NCI-H1694 treated with DMSO at 0.1 percent for 48 hours (cell line): ENCODE measurements around the gene CTNNA3.

Experiments used
- DNase-seq: peaks from one replicate; lab custom pipeline; 2025; lab: John Stamatoyannopoulos, UW

The CTNNA3 gene

DNA sequence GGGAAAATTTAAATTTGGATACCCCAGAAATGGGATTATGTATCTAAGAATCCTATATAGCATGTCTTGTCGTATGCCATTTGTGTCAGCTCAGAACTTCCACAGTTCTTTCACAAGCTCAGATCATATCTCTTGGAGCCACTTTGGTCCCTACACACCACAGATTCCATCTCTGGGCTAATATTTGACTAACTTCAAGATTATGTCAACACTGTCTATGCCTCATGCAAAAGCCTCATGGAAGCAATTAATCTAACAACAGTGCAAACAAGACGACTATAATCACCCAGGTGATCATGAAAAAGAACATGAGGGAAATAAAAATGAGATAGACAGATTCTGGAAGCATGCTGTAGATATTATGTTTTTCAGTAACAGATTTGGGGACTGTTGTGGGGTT, 581.0 kb downstream of the CTNNA3 start:
- DNase-seq = no peak

DNA sequence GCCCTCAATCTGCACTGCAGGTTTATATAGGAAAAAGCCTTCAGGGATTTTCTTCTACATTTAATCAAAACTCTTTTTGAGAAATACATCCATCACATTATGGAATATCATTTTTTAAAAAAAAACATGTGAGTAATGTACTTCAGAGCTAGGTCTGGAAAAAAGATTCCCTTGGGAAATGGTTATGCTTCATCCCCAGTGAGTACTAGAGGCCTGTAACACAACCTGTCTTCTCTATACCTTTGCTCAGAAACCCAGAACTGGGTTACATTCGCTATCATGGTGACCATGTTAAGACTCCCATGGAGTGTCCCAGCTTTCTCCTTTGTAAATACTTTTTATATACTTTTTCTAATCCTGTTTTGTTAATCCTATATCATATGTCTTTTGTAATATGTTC, 583.2 kb downstream of the CTNNA3 start:
- DNase-seq = no peak

DNA sequence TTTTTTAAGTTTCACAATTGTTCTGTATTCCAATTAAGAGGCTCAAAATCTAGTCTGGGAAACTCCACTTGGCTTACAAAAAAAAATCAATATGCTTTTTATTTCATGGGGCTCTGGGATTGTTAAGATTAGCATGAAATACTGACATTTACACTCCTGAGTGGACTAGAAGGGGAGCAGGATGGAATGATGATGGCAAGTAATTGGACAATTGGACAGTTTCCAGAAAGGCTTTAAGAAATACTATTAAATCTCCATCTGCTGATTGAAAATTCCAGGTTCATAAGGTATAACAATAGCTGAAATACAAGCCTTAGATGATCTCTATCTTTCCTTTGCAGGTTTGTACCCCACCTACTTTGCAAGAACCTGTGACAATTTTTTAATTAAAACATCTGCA, 585.7 kb downstream of the CTNNA3 start:
- no peak for DNase-seq

GRCh38 chr10:67107670-67108069, 588.3 kb downstream of the CTNNA3 start:
- no peak for DNase-seq

DNA sequence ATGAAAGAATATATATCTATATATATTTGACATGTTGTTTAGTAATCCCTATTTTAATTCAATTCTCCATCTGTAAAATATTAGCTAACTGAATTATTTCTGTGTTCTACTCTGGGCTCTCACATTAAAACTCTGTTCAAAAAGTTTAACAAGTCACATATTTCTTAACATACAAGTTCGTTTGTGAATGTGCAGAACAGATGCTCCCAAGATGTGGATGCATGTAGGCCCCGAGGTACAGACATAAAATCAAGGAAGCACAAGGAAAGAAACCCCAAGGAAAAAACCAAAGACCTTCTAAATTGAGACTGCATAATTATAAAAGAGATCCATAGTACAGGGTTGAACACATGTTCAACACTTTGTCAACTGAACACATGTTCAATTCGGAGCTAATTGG, 595.0 kb downstream of the CTNNA3 start:
- no peak for DNase-seq

DNA sequence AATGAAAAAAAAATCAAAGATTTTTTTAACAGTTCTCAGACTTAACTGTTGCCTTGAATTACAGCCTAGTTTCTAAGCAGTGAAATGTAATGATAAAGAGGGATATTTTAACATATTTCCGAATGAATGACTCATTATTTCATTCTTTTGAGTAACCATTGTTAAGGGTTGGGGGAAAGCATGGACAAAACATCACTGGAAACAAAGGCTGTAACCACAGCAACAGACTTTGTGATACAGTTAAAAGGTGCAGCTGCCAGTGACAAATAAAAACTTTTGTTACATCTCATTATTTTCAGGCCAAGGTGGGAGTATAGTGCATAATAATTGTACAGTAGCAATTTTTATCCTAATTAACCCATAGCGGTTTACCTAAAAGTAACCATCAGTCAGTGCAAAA, 597.5 kb downstream of the CTNNA3 start:
- no peak for DNase-seq

DNA sequence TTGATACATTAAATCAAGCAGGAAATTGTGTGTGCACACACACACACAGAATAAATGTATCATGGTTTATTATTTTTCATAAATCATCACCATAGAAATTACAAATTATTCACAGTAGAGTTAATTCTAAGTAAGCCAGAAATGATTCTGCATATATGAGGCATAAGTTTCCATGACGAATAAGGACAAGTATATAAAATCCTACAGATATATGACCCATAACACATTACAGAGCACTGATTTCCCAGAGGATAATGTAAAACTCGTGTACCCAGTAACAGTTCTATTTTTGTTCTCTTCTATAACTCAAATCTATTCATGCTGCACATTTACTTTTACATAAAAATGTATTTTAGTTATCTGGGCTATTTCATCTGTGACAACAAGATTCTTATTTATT, 600.5 kb downstream of the CTNNA3 start:
- no peak for DNase-seq

GRCh38 chr10:67088036-67088435, 608.0 kb downstream of the CTNNA3 start:
- DNase-seq = no peak

DNA sequence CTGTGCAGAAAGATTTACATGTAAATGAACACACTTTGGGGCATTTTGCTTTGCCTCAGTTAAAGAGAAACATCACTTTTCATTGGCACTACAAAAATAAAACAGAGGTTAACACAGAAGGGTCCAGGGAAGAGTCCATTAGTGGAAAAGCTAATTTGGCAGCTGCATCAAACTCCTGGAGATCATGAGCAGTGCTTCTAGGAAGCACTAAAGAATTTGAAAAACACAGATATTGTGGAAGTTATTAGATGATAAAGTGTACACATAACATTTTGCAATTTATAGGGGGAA, 608.9 kb downstream of the CTNNA3 start:
- DNase-seq = no peak

DNA sequence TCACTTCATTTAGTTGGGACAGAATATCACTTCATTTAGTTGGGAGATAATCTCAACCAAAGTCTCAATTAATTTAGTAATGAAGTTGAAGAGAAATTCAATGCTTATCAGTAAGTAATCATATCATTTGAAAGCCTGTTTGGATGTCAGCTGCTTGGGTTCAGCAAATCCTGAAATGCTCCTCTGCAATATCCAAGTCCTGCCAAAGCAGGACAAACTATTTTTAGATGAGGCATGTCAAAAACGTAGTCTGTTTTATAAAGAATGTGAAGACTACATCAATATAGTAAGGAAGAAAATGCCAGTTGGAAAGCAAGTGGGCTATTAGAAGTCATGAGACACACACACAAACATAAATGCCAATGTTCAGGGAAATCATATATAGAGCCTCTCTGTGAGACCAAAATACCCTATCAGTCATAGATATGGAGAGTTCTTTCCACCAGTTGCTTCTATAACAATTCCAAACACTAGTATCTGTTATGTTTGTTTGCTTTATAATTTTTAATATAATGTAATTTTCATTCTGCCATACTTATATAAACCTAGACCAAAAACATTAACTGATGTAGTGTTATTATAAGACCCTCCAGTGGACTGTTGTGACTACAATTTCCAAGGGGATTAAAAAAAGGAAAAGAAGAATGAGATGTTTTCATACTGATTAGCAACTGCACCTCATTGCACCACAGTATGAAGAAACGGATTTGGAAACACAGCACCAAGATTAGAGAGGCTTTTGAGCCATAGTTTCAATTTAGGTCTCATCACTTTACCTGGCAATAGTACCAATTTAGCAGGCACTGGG, 609.5 kb downstream of the CTNNA3 start:
- DNase-seq = no peak

DNA sequence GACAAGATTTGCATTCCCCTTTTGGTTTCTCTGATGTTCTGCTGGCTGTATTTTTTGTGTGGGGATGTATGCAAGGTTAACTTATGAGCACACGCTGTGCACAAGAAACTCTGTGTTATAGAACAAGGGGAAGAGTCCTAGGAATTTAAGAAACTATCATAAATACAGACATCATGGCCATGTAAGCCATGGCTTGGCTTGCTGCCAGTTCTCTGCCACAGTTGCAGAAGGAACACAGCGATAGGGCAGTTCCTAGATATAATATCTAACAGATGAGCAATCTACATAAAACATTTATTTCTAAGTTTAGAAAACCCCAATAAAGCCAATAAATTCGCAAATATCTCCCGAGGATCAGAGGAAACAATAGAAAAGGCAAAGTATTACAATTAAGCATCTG, 616.9 kb downstream of the CTNNA3 start:
- DNase-seq = no peak

DNA sequence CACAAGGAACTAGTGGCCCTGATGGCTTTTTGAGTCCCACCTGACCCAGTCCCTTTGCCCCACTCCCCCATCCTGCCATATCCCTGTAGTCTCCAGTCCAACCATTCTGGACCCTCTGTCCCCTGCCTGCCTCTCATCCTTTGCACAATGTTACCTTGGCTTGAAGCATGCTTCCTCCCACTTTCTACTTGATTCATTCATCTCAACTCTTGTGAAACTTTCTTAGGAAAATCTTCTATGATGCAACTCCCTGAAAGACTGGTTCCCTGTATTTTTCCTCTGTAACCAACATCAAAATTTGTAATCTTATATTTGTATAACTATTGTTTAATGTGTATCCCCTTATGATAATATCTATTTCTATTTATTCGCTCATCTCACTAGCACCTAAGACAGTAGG, 618.6 kb downstream of the CTNNA3 start:
- DNase-seq = no peak

GRCh38 chr10:67076144-67076543, 619.9 kb downstream of the CTNNA3 start:
- no peak for DNase-seq

DNA sequence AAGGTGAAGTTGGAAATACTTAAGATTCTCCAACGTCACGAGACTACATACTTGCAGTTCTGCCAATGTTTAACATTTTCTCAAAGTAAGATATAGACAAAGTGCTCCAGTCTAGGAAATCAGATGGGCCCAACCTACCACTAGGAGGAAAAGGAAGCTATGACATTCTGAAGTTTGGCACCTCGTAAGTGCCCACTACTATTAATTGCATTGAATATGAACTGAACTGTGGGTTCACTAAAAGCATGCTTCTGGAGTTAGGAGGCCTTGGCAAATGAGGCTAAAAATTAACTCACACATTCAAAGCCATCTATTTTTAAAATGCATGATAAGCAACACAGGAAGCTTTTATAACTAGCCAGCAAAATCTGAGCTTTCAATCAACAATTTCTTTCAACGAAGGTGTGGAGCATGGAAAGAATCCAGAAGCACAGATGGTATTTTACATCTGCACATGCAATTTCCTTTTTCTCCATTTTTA, 620.5 kb downstream of the CTNNA3 start:
- DNase-seq = no peak

- no peak for DNase-seq
These were observed 623.3 kb downstream of the CTNNA3 start for GRCh38 chr10:67072654-67073053.

DNA sequence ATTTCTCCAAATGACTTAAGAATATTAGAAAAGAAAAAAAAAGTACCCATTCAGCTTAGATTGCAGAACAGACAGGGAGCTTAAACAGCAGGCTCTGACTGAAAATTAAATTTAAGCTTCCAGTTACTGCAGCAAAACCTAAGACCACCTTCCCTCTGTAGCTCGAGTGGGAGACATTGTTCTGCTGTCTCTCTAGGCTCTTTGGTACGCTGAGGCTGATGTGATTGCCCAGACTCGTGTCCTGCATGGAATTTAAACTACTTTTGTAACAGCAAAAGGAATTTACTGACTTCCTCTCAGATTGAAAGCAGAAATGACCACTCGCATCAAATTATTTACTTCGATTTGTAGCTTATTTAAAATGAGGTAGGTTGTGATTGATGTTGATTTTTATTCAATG, 645.6 kb downstream of the CTNNA3 start:
- DNase-seq = no peak

DNA sequence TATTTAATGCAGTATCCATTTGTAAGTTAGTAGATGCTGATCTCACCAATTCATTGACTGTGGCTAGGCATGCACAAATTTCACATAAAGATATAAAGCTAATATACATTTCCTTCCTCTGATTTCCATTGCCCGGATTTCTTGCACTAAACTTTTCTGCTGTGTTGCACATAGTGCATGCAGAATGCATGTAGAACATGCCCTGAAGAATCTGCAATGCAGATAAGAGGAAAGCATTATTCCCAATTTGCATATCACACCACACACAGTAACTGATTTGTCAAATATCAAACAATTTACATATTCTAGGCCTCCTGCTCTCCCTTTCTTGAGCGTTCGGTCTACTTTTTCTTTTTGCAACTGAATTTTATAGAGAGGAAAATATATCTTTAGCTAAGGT, 646.0 kb downstream of the CTNNA3 start:
- no peak for DNase-seq

DNA sequence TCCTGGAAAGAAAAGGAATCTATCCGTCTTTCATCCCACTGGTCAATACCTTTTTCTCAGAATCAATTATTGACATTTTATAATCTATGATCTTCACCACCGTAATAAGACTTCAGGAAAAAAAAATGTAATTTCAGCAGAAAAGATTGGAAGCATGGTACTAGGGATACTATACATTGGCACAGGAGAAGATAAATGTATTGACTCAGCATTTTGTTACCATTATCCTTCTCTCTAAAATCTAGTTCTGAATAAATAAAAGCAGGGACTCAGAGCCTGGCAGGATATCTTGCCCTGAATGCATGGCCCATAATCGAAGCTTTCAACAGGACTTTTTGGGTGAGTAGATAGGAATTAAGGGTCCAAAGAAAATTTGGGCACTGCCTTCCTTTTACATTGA, 649.5 kb downstream of the CTNNA3 start:
- no peak for DNase-seq

DNA sequence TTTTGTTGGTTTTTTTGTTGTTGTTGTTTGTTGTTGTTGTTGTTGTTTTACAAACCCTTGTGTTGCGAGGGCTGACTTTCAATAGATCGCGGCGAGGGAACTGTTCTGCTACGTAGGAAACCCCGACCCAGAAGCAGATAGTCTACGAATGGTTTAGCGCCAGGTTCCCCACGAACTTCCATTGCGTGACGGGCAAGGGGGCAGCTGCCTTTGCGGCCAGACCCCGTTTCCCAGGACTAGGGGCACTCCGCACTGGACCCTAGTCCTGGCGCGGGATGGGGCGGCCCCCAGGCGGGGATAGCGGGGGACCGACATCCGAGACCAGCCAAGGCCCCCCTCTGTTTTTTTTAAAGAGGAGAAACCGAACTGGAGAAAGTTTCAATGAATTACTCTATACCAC, 650.6 kb downstream of the CTNNA3 start:
- DNase-seq = no peak

GRCh38 chr10:67043041-67043440, 653.0 kb downstream of the CTNNA3 start:
- no peak for DNase-seq

DNA sequence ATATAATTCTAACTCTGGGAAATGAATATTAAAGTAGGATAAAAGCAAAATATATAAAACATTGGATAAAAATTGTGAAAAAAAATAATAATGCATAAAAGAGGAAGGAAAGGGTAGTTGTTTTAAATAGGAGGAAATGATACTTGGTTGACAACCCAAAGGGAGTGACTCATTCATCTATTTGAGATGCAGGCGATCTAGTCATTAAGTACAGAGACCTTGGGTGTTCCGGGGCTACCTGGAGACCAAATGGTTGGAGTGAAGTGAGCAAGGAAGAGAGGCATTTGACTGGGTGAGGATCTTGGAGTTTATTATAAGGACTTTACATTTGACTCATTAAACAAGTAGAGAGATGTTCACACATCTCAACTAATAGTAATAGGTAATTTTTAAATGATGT, 659.2 kb downstream of the CTNNA3 start:
- no peak for DNase-seq

GRCh38 chr10:67033878-67034277, 662.1 kb downstream of the CTNNA3 start:
- DNase-seq = no peak

DNA sequence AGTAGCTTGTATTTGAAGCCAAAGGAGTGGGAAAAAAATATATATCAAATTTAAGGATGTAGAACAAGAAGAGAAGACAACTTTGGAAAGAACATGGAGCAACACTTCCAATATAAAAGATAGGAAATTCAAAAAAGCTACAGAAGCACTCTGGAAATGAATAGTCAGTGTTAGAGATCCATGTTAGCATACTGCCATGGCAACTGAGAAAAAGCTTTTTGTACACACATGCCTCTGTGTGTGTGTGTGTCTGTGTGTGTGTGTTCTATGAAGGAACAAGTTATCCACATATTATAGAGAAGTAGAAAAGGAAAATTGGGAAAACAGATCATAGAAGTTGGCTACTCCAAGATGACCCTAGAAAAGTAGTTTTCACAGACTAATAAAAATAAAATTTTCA, 673.9 kb downstream of the CTNNA3 start:
- DNase-seq = no peak

- no peak for DNase-seq
These were observed 678.8 kb downstream of the CTNNA3 start for GRCh38 chr10:67017218-67017617.

- no peak for DNase-seq
These were observed 680.8 kb downstream of the CTNNA3 start for GRCh38 chr10:67015225-67015624.
